ENCODE results near the gene HTR7.

HTR7 gene

DNA sequence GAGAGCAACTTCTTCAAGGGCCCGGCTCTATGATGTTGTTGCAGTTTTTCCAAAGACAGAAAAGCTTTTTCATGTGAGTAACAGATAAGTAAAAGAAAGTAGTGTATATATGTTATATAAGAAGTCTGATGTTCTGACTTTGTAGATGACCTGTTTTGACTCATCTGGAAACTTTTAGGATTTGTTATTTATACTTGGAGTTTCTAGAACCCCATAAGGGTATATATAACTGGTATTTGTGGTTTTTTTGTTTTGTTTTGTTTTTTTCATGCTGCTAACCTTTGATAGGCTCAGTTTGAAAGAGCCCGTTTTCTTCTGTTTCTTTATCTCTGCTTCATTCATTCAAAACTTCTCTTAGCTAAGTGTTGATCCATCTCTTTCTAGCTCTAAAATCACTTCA lies 21.2 kb upstream of the HTR7 start:
- no peaks in the 10 kb centered on the region for H3K27me3 ChIP-seq (ENCODE audit: control insufficient read depth in 1 of 2, insufficient read depth in 2 of 2, low read length in 2 of 2)
- H3K4me1 ChIP-seq (ENCODE audit: insufficient read depth, low read length), result no peaks in the 10 kb centered on the region
- no peak overlapping the region for H3K4me3 ChIP-seq (ENCODE audit: low read depth in 1 of 2, low read length in 2 of 2)
- peaks cover 42% of the 10 kb centered on the region for H3K36me3 ChIP-seq (ENCODE audit: insufficient read depth, low read length)
- H3K27ac ChIP-seq (ENCODE audit: low read depth, low read length), result no peak overlapping the region
- no peak overlapping the region for H3K9ac ChIP-seq (ENCODE audit: low read length)
- H3K9me3 ChIP-seq (ENCODE audit: low read length), result no peaks in the 10 kb centered on the region

GRCh38 chr10:90872648-90873020 lies 14.8 kb upstream of the HTR7 start:
- Histone ChIP-seq H3K27me3 (ENCODE audit: control insufficient read depth in 1 of 2, insufficient read depth in 2 of 2, low read length in 2 of 2) (no peaks in the 10 kb centered on the region), H3K9ac (ENCODE audit: low read length) (peak overlapping the region; percentile 79), H3K36me3 (ENCODE audit: insufficient read depth, low read length) (peaks cover 22% of the 10 kb centered on the region), H3K4me1 (ENCODE audit: insufficient read depth, low read length) (peaks cover 15% of the 10 kb centered on the region), H3K4me3 (ENCODE audit: low read depth in 1 of 2, low read length in 2 of 2) (peak overlapping the region; percentile 75 to 95), H3K27ac (ENCODE audit: low read depth, low read length) (no peak overlapping the region), H3K9me3 (ENCODE audit: low read length) (no peaks in the 10 kb centered on the region)

GRCh38 chr10:90871766-90872647 lies 14.2 kb upstream of the HTR7 start, which contains the start of gene RPP30:
Gene RPP30 (plus strand): TSS chr10:90871974. CDS start chr10:90871987, 13 bp downstream.
- Histone ChIP-seq H3K27ac (ENCODE audit: low read depth, low read length) (peak within 1 kb of the TSS; percentile 81), H3K4me1 (ENCODE audit: insufficient read depth, low read length) (peaks cover 15% of the 10 kb centered on the region), H3K36me3 (ENCODE audit: insufficient read depth, low read length) (peaks cover 16% of the 10 kb centered on the region), H3K27me3 (ENCODE audit: control insufficient read depth in 1 of 2, insufficient read depth in 2 of 2, low read length in 2 of 2) (no peaks in the 10 kb centered on the region), H3K4me3 (ENCODE audit: low read depth in 1 of 2, low read length in 2 of 2) (peak within 1 kb of the TSS; percentile 75 to 95), H3K9ac (ENCODE audit: low read length) (peak within 1 kb of the TSS; percentile 79), H3K9me3 (ENCODE audit: low read length) (no peaks in the 10 kb centered on the region)

DNA sequence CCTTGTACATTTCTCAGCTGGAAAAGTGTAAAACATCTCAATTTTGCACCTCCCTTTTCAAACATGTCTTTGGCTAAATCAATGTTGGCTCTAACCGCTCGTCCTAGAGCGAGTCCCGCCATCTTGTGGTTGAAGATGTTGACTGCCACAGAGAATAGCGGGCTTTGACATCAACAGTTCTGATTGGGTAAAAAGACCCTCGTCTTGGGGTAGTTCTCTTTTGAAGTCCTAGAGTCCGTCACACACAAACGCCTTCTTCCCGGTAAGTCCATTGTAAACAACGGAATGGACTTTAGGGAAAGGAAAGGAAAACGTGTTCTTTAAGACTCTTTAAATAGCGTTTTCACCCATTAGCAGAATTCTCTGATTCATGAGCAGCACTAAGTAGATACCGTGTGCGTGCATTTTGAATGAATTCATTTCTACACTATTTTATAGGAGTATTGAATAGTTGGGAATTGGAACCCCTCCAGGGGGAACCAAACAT lies 13.5 kb upstream of the HTR7 start:
- H3K27ac ChIP-seq (ENCODE audit: low read depth, low read length), result peak overlapping the region; percentile 81
- H3K27me3 ChIP-seq (ENCODE audit: control insufficient read depth in 1 of 2, insufficient read depth in 2 of 2, low read length in 2 of 2), result no peaks in the 10 kb centered on the region
- H3K36me3 ChIP-seq (ENCODE audit: insufficient read depth, low read length), result peaks cover 9% of the 10 kb centered on the region
- H3K9ac ChIP-seq (ENCODE audit: low read length), result peak overlapping the region; percentile 79
- H3K4me3 ChIP-seq (ENCODE audit: low read depth in 1 of 2, low read length in 2 of 2), result peak overlapping the region; percentile 75 to 95
- no peaks in the 10 kb centered on the region for H3K9me3 ChIP-seq (ENCODE audit: low read length)
- peaks cover 15% of the 10 kb centered on the region for H3K4me1 ChIP-seq (ENCODE audit: insufficient read depth, low read length)

DNA sequence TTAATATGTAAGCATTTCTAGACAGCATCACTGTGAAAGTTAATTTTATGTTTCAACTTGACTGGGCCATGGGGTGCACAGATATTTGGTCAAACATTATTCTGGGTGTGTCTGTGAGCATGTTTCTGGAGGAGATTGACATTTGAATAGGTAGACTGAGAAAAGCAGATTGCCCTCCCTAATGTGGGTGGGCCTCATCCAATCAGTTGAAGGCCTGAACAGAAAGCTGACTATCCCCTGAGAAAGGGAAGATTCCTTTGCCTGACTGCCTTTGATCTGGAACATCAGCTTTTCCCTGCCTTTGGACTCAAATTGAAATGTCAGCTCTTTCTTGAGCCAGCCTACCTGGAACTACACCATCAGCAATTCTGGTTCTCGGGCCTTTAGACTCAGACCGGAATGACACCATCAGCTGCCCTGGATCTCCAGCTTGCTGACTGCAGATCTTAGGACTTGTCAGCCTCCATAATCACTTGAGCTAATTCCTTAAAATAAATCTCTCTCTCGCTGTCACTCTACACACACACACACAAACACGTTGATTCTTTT lies 8.3 kb upstream of the HTR7 start:
- Histone ChIP-seq H3K4me3 (ENCODE audit: low read depth in 1 of 2, low read length in 2 of 2) (no peak overlapping the region), H3K4me1 (ENCODE audit: insufficient read depth, low read length) (no peaks in the 10 kb centered on the region), H3K9ac (ENCODE audit: low read length) (no peak overlapping the region), H3K36me3 (ENCODE audit: insufficient read depth, low read length) (no peaks in the 10 kb centered on the region), H3K27me3 (ENCODE audit: control insufficient read depth in 1 of 2, insufficient read depth in 2 of 2, low read length in 2 of 2) (peaks cover 0 to 5% of the 10 kb centered on the region in 2 donors), H3K27ac (ENCODE audit: low read depth, low read length) (no peak overlapping the region), H3K9me3 (ENCODE audit: low read length) (no peaks in the 10 kb centered on the region)

DNA sequence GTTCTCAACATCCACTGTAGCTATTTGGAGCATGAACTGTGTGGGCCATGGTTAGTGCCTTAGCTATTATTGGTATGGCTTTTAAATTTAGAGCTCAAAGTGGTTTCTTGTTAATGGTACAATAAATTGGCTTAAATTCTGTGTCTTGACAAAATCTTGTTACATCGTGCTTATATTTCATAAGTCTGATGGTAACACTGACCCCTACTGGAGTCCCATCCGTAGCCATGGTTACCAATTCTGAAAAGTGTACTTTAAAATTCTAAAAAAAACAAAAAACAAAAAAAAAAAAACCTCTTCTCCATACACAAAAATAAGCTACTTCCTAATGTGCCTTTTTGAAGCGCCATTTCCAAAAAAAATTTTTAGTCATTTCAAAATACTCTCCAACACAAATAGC lies 7.6 kb upstream of the HTR7 start:
- H3K4me3 ChIP-seq (ENCODE audit: low read depth in 1 of 2, low read length in 2 of 2), result no peak overlapping the region
- no peak overlapping the region for H3K27ac ChIP-seq (ENCODE audit: low read depth, low read length)
- no peak overlapping the region for H3K9ac ChIP-seq (ENCODE audit: low read length)
- no peaks in the 10 kb centered on the region for H3K9me3 ChIP-seq (ENCODE audit: low read length)
- no peaks in the 10 kb centered on the region for H3K4me1 ChIP-seq (ENCODE audit: insufficient read depth, low read length)
- peaks cover 0 to 5% of the 10 kb centered on the region in 2 donors for H3K27me3 ChIP-seq (ENCODE audit: control insufficient read depth in 1 of 2, insufficient read depth in 2 of 2, low read length in 2 of 2)
- no peaks in the 10 kb centered on the region for H3K36me3 ChIP-seq (ENCODE audit: insufficient read depth, low read length)

DNA sequence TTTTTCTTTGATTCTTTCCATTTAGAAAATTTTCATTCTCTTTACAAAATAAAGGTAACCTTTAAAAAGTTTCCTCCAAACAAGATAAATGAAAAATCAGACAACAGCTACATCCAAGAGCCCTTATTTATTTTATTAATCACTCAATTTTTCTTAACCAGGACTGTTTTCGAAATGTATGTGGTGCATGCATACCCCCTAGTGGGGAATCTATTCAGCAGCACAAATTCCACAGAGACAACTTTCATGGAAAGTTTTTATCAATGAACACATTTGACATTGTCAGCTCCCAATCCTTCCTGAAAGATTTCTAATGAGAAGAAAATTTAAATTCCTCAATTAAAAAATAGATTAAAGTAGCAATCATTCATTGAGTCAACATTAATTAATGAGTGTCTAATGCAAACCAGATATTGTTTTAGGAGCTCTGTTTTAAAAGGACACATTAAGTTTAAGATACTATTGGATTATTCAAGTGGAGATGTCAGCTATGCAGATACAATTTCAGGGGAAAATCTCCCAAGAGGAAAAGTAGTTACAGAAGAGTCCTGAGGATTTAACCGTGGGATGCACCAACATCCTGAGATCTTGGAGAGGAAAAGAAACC lies 5.2 kb upstream of the HTR7 start:
- no peaks in the 10 kb centered on the region for H3K4me1 ChIP-seq (ENCODE audit: insufficient read depth, low read length)
- H3K9ac ChIP-seq (ENCODE audit: low read length), result no peak overlapping the region
- no peak overlapping the region for H3K4me3 ChIP-seq (ENCODE audit: low read depth in 1 of 2, low read length in 2 of 2)
- H3K36me3 ChIP-seq (ENCODE audit: insufficient read depth, low read length), result no peaks in the 10 kb centered on the region
- no peak overlapping the region for H3K27ac ChIP-seq (ENCODE audit: low read depth, low read length)
- H3K27me3 ChIP-seq (ENCODE audit: control insufficient read depth in 1 of 2, insufficient read depth in 2 of 2, low read length in 2 of 2), result peaks cover 0 to 5% of the 10 kb centered on the region in 2 donors
- no peaks in the 10 kb centered on the region for H3K9me3 ChIP-seq (ENCODE audit: low read length)

- no peaks in the 10 kb centered on the region for H3K4me1 ChIP-seq (ENCODE audit: insufficient read depth, low read length)
- no peaks in the 10 kb centered on the region for H3K9me3 ChIP-seq (ENCODE audit: low read length)
- no peaks in the 10 kb centered on the region for H3K36me3 ChIP-seq (ENCODE audit: insufficient read depth, low read length)
- no peak overlapping the region for H3K27ac ChIP-seq (ENCODE audit: low read depth, low read length)
- peaks cover 17% of the 10 kb centered on the region in 2 donors for H3K27me3 ChIP-seq (ENCODE audit: control insufficient read depth in 1 of 2, insufficient read depth in 2 of 2, low read length in 2 of 2)
- no peak overlapping the region for H3K4me3 ChIP-seq (ENCODE audit: low read depth in 1 of 2, low read length in 2 of 2)
- H3K9ac ChIP-seq (ENCODE audit: low read length), result no peak overlapping the region
Measured at GRCh38 chr10:90860790-90861189, 3.0 kb upstream of the HTR7 start.

DNA sequence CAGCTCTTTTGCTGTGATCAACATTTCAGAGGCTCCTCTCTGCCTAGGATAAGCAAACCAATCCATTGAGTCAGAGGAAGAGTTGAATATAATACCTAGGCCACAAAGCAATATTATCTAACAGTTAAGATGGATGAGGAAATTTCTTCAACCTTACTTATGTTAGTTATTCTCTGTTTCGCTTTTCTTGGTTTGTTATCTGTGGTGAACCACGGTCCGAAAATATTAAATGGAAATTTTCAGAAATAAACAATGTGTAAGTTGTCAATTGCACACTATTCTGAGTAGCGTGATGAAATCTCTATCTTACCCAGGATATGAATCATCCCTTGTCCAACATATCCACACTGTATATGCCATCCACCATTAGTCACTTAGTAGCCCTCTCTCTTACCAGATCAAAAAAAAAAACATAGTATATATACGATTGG lies 1.5 kb upstream of the HTR7 start:
- Histone ChIP-seq H3K27me3 (ENCODE audit: control insufficient read depth in 1 of 2, insufficient read depth in 2 of 2, low read length in 2 of 2) (peaks cover 29 to 30% of the 10 kb centered on the region in 2 donors), H3K9ac (ENCODE audit: low read length) (no peak overlapping the region), H3K9me3 (ENCODE audit: low read length) (no peaks in the 10 kb centered on the region), H3K4me3 (ENCODE audit: low read depth in 1 of 2, low read length in 2 of 2) (no peak overlapping the region), H3K4me1 (ENCODE audit: insufficient read depth, low read length) (no peaks in the 10 kb centered on the region), H3K27ac (ENCODE audit: low read depth, low read length) (no peak overlapping the region), H3K36me3 (ENCODE audit: insufficient read depth, low read length) (no peaks in the 10 kb centered on the region)

- Histone ChIP-seq H3K9ac (ENCODE audit: low read length) (peak overlapping the region; percentile 43), H3K27me3 (ENCODE audit: control insufficient read depth in 1 of 2, insufficient read depth in 2 of 2, low read length in 2 of 2) (peaks cover 36 to 37% of the 10 kb centered on the region in 2 donors), H3K4me3 (ENCODE audit: low read depth in 1 of 2, low read length in 2 of 2) (peak overlapping the region; percentile 48 to 51), H3K27ac (ENCODE audit: low read depth, low read length) (peak overlapping the region; percentile 29), H3K36me3 (ENCODE audit: insufficient read depth, low read length) (no peaks in the 10 kb centered on the region), H3K9me3 (ENCODE audit: low read length) (no peaks in the 10 kb centered on the region), H3K4me1 (ENCODE audit: insufficient read depth, low read length) (no peaks in the 10 kb centered on the region)
Measured at GRCh38 chr10:90858461-90858968, 676 bp upstream of the HTR7 start.

DNA sequence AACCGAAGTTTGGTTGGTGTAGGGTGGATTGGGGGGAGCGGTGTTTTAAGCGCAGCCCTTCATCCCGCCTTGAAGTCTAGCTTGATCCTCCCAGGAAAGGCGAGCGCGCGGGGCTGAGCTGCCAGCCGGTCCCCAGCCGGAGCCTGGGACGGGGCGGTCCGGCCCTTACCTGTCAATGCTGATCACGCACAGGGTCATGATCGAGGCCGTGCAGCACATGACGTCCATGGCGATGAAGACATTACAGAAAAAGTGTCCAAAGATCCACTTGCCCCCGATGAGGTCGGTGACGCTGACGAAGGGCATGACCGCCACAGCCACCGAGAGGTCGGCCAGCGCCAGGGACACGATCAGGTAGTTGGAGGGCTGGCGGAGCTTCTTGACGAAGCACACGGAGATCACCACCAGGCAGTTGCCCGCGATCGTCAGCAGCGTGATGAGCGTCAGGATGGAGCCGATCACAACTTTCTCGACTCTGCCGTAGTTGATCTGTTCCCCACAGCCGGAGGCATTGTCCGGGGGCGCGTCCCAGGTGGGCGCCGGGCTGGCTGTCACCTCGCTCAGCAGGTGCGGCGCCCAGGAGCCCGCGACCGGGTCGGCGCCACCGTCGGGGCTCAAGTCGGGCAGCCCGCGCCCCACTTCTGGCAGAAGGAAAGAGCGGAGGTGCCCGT lies 740 bp downstream of the HTR7 start:
- H3K36me3 ChIP-seq (ENCODE audit: insufficient read depth, low read length), result no peaks in the 10 kb centered on the region
- H3K27me3 ChIP-seq (ENCODE audit: control insufficient read depth in 1 of 2, insufficient read depth in 2 of 2, low read length in 2 of 2), result peaks cover 31 to 41% of the 10 kb centered on the region in 2 donors
- H3K4me1 ChIP-seq (ENCODE audit: insufficient read depth, low read length), result no peaks in the 10 kb centered on the region
- peak overlapping the region; percentile 41 to 51 for H3K4me3 ChIP-seq (ENCODE audit: low read depth in 1 of 2, low read length in 2 of 2)
- no peaks in the 10 kb centered on the region for H3K9me3 ChIP-seq (ENCODE audit: low read length)
- no peak overlapping the region for H3K27ac ChIP-seq (ENCODE audit: low read depth, low read length)
- H3K9ac ChIP-seq (ENCODE audit: low read length), result no peak overlapping the region
